HCT116 (cell line): Measurements from ENCODE around the gene NEURL1B. TPM values are rescaled to one million over a fixed set of nuclear protein-coding genes. Genes with fewer than 3 reads are reported as not detected.

Source experiments
- ATAC-seq: fragments of 200-7000 bp; cut with Tn5 transposase; 2 replicates; pipeline ENCODE4 v1.9.1; 2020; ENCODE audit warnings: mild to moderate bottlenecking, moderate library complexity
- BruUV-seq: library from RNA; stranded (reverse); fragments of 400-500 nt; replicated peaks from 2 replicates; lab custom pipeline; 2021; lab: Mats Ljungman, UMichigan
- CTCF ChIA-PET: fragments of 300-600 bp; sonication (Branson Sonifier 250); formaldehyde crosslinking; loops from one replicate; lab custom pipeline; 2021; ENCODE audit warnings: antibody characterized with exemption; lab: Charles Lee
- POLR2A ChIA-PET: fragments of 300-600, 350-600 bp; sonication (Branson Sonifier 250); formaldehyde crosslinking; loops from one replicate; lab custom pipeline; 2021; ENCODE audit warnings: antibody characterized with exemption; lab: Charles Lee
- RAD21 ChIA-PET, 2 experiments: fragments of 300-600 bp; sonication (Branson Sonifier 250); formaldehyde crosslinking; loops; one replicate each; lab custom pipeline; 2023; ENCODE audit warnings: low total read pairs in 2 of 2; ENCODE audit not compliant: uncharacterized antibody in 2 of 2, unreplicated experiment in 2 of 2, low non-redundant PET in 1 of 2; lab: Charles Lee
- DNase-seq: peaks from one replicate; pipeline ENCODE4 v3.0.0-alpha.2; 2010; ENCODE audit warnings: low read depth, low spot score
- H2AFZ ChIP-seq: fragments of 200-600 bp; shearing (Covaris generic), sonication (generic); 2 replicates; pipeline ENCODE4 v1.6.1; 2017; ENCODE audit warnings: low read depth, mixed run types, mixed read lengths, antibody characterized with exemption, low read length; ENCODE audit not compliant: poor library complexity, severe bottlenecking
- H3K27ac ChIP-seq: 2 replicates; pipeline ENCODE4 v1.5.1; 2012; ENCODE audit warnings: low read depth, low read length
- H3K27me3 ChIP-seq: fragments of 200-600 bp; sonication (generic); 2 replicates; pipeline ENCODE4 v1.6.1; 2016; ENCODE audit warnings: mixed run types, low read length, mixed read lengths; ENCODE audit not compliant: insufficient read depth
- H3K36me3 ChIP-seq, 2 experiments: fragments of 200-500 bp in 1 of 2; fragments of 200-600 bp in 1 of 2; sonication (Bioruptor generic) in 1 of 2; sonication (generic) in 1 of 2; 2 replicates each; pipeline versions ENCODE4 v1.5.1 to v1.6.1; 2014 to 2016; ENCODE audit warnings: low read length in 2 of 2, inconsistent platforms in 1 of 2, mixed read lengths in 1 of 2, mixed run types in 1 of 2; ENCODE audit not compliant: insufficient read depth in 2 of 2, control insufficient read depth in 1 of 2
- H3K4me1 ChIP-seq, 2 experiments: fragments of 200-600 bp in 1 of 2; sonication (generic) in 1 of 2; 2 replicates each; pipeline versions ENCODE4 v1.5.1 to v1.6.1; 2012 to 2017; ENCODE audit warnings: low read length in 2 of 2, inconsistent platforms in 1 of 2, mild to moderate bottlenecking in 1 of 2, mixed read lengths in 1 of 2, mixed run types in 1 of 2, moderate library complexity in 1 of 2; ENCODE audit not compliant: insufficient read depth in 2 of 2, control insufficient read depth in 1 of 2
- H3K4me2 ChIP-seq: fragments of 200-600 bp; sonication (generic); 2 replicates; pipeline ENCODE4 v1.6.1; 2017; ENCODE audit warnings: mixed run types, low read length, mixed read lengths
- H3K4me3 ChIP-seq, 2 experiments: fragments of 200-600 bp in 1 of 2; sonication (generic) in 1 of 2; replicated peaks in 1 of 2; 2 replicates each; pipeline ENCODE4 v1.5.1; 2011 to 2016; ENCODE audit warnings: low read length in 2 of 2, control low read depth in 1 of 2, low read depth in 1 of 2, mild to moderate bottlenecking in 1 of 2, mixed read lengths in 1 of 2, mixed run types in 1 of 2
- H3K79me2 ChIP-seq: fragments of 200-600 bp; sonication (generic); 2 replicates; pipeline ENCODE4 v1.6.1; 2017; ENCODE audit warnings: mild to moderate bottlenecking, mixed run types, low read length, moderate library complexity, mixed read lengths; ENCODE audit not compliant: insufficient read depth
- H3K9ac ChIP-seq: fragments of 200-600 bp; sonication (generic); 2 replicates; pipeline ENCODE4 v1.6.1; 2016; ENCODE audit warnings: low read length, mixed read lengths
- H3K9me2 ChIP-seq: fragments of 200-600 bp; sonication (generic), shearing (Covaris generic); 2 replicates; pipeline ENCODE4 v1.6.1; 2017; ENCODE audit warnings: mixed run types, mild to moderate bottlenecking, moderate library complexity; ENCODE audit not compliant: insufficient read depth
- H3K9me3 ChIP-seq, 2 experiments: fragments of 200-500 bp in 1 of 2; fragments of 200-600 bp in 1 of 2; sonication (Bioruptor generic) in 1 of 2; sonication (generic) in 1 of 2; 2 replicates each; pipeline ENCODE4 v1.6.1; 2014 to 2017; ENCODE audit warnings: low read length in 2 of 2, mixed read lengths in 2 of 2, inconsistent platforms in 1 of 2, low read depth in 1 of 2, mild to moderate bottlenecking in 1 of 2, mixed run types in 1 of 2, moderate library complexity in 1 of 2; ENCODE audit not compliant: control insufficient read depth in 1 of 2, insufficient read depth in 1 of 2
- H4K20me1 ChIP-seq: fragments of 200-600 bp; sonication (generic), shearing (Covaris generic); 2 replicates; pipeline ENCODE4 v1.6.1; 2017; ENCODE audit warnings: mixed run types, mild to moderate bottlenecking, moderate library complexity; ENCODE audit not compliant: insufficient read depth
- CEBPB ChIP-seq: IDR thresholded peaks from 2 replicates; pipeline ENCODE4 v1.6.1; 2012; ENCODE audit warnings: low read depth
- EGR1 ChIP-seq: IDR thresholded peaks from 2 replicates; pipeline ENCODE4 v1.6.1; 2012; ENCODE audit warnings: low read depth
- ELF1 ChIP-seq: IDR thresholded peaks from 2 replicates; pipeline ENCODE4 v1.6.1; 2012; ENCODE audit warnings: low read depth, borderline replicate concordance
- EZH2phosphoT487 ChIP-seq: fragments of 200-600 bp; IDR thresholded peaks from 2 replicates; pipeline ENCODE4 v1.6.1; 2018; ENCODE audit warnings: antibody characterized with exemption, borderline replicate concordance
- FOSL1 ChIP-seq: IDR thresholded peaks from 2 replicates; pipeline ENCODE4 v1.6.1; 2012; ENCODE audit warnings: low read depth
- POLR2A ChIP-seq: IDR thresholded peaks from 2 replicates; pipeline ENCODE4 v1.7.0; 2011; ENCODE audit warnings: borderline replicate concordance; ENCODE audit not compliant: insufficient read depth, insufficient read length; ENCODE audit errors: extremely low read depth
- POLR2AphosphoS5 ChIP-seq: IDR thresholded peaks from 2 replicates; pipeline ENCODE4 v1.6.1; 2011; ENCODE audit warnings: mild to moderate bottlenecking, low read depth, low read length, moderate library complexity
- REST ChIP-seq: IDR thresholded peaks from 2 replicates; pipeline ENCODE4 v1.6.1; 2012; ENCODE audit warnings: low read depth
- SIN3A ChIP-seq: IDR thresholded peaks from 2 replicates; pipeline ENCODE4 v1.6.1; 2012; ENCODE audit warnings: low read depth
- SP1 ChIP-seq: IDR thresholded peaks from 2 replicates; pipeline ENCODE4 v1.6.1; 2012; ENCODE audit warnings: low read depth
- SRF ChIP-seq: IDR thresholded peaks from 2 replicates; pipeline ENCODE4 v1.6.1; 2012; ENCODE audit warnings: low read depth
- TCF7L2 ChIP-seq: IDR thresholded peaks from 2 replicates; pipeline ENCODE4 v1.7.0; 2011; ENCODE audit warnings: borderline replicate concordance, inconsistent platforms; ENCODE audit not compliant: insufficient read depth, insufficient read length; ENCODE audit errors: extremely low read depth
- ZBTB33 ChIP-seq: IDR thresholded peaks from 2 replicates; pipeline ENCODE4 v1.6.1; 2011; ENCODE audit warnings: mild to moderate bottlenecking, low read length, moderate library complexity; ENCODE audit not compliant: insufficient replicate concordance; ENCODE audit errors: extremely low read depth
- ZFX ChIP-seq: fragments of 450-650 bp; IDR thresholded peaks from 2 replicates; pipeline ENCODE4 v1.6.1; 2017
- ZNF274 ChIP-seq: fragments of 200-500 bp; sonication (Bioruptor generic); IDR thresholded peaks from 2 replicates; pipeline ENCODE4 v1.6.1; 2014; ENCODE audit warnings: mild to moderate bottlenecking, low read depth, low read length, inconsistent platforms
- intact Hi-C: fragments of 100-400 bp; cut with micrococcal nuclease; formaldehyde crosslinking; loops from 2 replicates; pipeline ENCODE4 v1.10.0; 2022
- total RNA-seq: library from RNA; stranded (reverse); gene quantifications from one replicate; pipeline ENCODE4 v1.2.1, GENCODE V29; 2021; ENCODE audit not compliant: unreplicated experiment

The NEURL1B gene
- total RNA-seq, 1 experiment from 2014 or later = 5.8 TPM

GRCh38 chr5:172721455-172722326 lies 80.6 kb downstream of the NEURL1B start:
- no peaks in the 10 kb centered on the region for H3K36me3 ChIP-seq
- H3K9ac ChIP-seq = no peak overlapping the region
- H4K20me1 ChIP-seq = no peaks in the 10 kb centered on the region
- intact Hi-C loops = no loop called here
- peaks cover 0 to 7% of the 10 kb centered on the region in 2 experiments; a peak in 1 of 4 replicates for H3K4me1 ChIP-seq
- POLR2A ChIA-PET = no interaction called here
- no peak overlapping the region for H2AFZ ChIP-seq
- DNase-seq (no peak), ATAC-seq (no peak)
- no peaks in the 10 kb centered on the region for H3K9me3 ChIP-seq
- no TSS peak for BruUV-seq
- CTCF ChIA-PET = no interaction called here
- RAD21 ChIA-PET = no interaction called here
- H3K4me3 ChIP-seq = no peak overlapping the region
- H3K27me3 ChIP-seq = no peaks in the 10 kb centered on the region
- no peaks in the 10 kb centered on the region for H3K79me2 ChIP-seq
- H3K27ac ChIP-seq = no peak overlapping the region
- H3K9me2 ChIP-seq = no peaks in the 10 kb centered on the region
- TF ChIP-seq SP1 (no peak), ZNF274 (no peak), POLR2AphosphoS5 (no peak), CEBPB (no peak), ELF1 (no peak), TCF7L2 (no peak), SIN3A (no peak), EZH2phosphoT487 (no peak), ZFX (no peak), FOSL1 (no peak), ZBTB33 (no peak), REST (no peak), EGR1 (no peak), SRF (no peak), POLR2A (no peak)
- TF ChIP-seq, all 23 proteins: peak for 0
- H3K4me2 ChIP-seq = no peak overlapping the region
